Measurements from ENCODE around the gene PIP5K1A.

PIP5K1A gene

GRCh38 chr1:151254217-151255213 lies 56.2 kb downstream of the PIP5K1A start, which contains the start of gene PSMD4:
TSS of gene PSMD4 (plus strand) at chr1:151254734. CDS start at chr1:151254783, 49 bp downstream.
- DNase-seq: peak; percentile 98 to 99

- peak in 1 of 2 donors; percentile 12 for DNase-seq
Measured at GRCh38 chr1:151255381-151255780, 57.0 kb downstream of the PIP5K1A start.

- no peak for DNase-seq
Measured at GRCh38 chr1:151259351-151259750, 61.0 kb downstream of the PIP5K1A start.

- no peak for DNase-seq
Measured at GRCh38 chr1:151265446-151266236, 67.3 kb downstream of the PIP5K1A start.

GRCh38 chr1:151266315-151266714 lies 68.0 kb downstream of the PIP5K1A start:
- no peak for DNase-seq

- DNase-seq: no peak
Measured at GRCh38 chr1:151266821-151267220, 68.5 kb downstream of the PIP5K1A start.

- no peak for DNase-seq
Measured at GRCh38 chr1:151267760-151268159, 69.4 kb downstream of the PIP5K1A start.

- peak in 1 of 2 donors; percentile 37 for DNase-seq
Measured at GRCh38 chr1:151273924-151274466, 75.6 kb downstream of the PIP5K1A start.

GRCh38 chr1:151275341-151275740 lies 77.0 kb downstream of the PIP5K1A start:
- DNase-seq: peak in 1 of 2 donors; percentile 31

GRCh38 chr1:151277249-151277648 lies 78.9 kb downstream of the PIP5K1A start:
- peak; percentile 92 to 98 for DNase-seq

GRCh38 chr1:151281225-151281968 lies 83.0 kb downstream of the PIP5K1A start:
- peak; percentile 98 to 100 for DNase-seq

- peak; percentile 98 to 100 for DNase-seq
Measured at GRCh38 chr1:151281969-151282882, 83.9 kb downstream of the PIP5K1A start, which contains the start of gene ZNF687. TSS of gene ZNF687 (plus strand) at chr1:151282299. CDS start at chr1:151286292, 3,993 bp downstream.

- DNase-seq: peak; percentile 65
Measured at GRCh38 chr1:151282883-151283725, 84.8 kb downstream of the PIP5K1A start.

GRCh38 chr1:151284013-151284577 lies 85.7 kb downstream of the PIP5K1A start:
- no peak for DNase-seq

GRCh38 chr1:151286619-151287340 lies 88.4 kb downstream of the PIP5K1A start:
- DNase-seq: no peak

- no peak for DNase-seq
Measured at GRCh38 chr1:151287341-151287699, 89.0 kb downstream of the PIP5K1A start.

- DNase-seq: no peak
Measured at GRCh38 chr1:151287767-151288500, 89.6 kb downstream of the PIP5K1A start.

- no peak for DNase-seq
Measured at GRCh38 chr1:151288502-151288901, 90.2 kb downstream of the PIP5K1A start.
